22Rv1 (cell line): ENCODE measurements around the gene KLHL2.

ENCODE experiments used
- ZFX ChIP-seq: fragments of 450-650 bp; IDR thresholded peaks from 2 replicates; pipeline ENCODE4 v1.6.1; 2017; ENCODE audit warnings: antibody characterized with exemption, borderline replicate concordance
- TF ChIP-seq, protein P1 (sequence below): fragments of 450-650 bp; IDR thresholded peaks from 2 replicates; pipeline ENCODE4 v1.5.1; 2017; ENCODE audit warnings: mild to moderate bottlenecking

DNA sequence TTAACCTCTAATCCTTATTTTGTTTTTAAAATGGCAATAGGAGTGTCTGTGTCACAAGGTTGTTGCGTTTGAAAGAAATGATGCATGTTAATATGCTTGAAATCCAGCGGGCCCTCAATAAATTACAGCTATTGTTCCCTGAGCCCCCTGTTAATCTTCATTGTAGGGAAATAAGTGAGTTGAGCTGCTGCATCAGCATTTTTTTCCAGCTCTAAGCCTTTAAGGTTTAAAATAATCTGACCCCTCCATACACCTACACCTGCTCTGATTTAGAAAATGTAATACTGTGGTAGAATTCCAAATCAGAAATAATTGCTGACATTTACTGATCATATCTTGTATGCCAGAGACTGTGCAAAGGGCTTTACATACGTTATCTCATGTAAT lies 117.5 kb downstream of the KLHL2 start:
- TF ChIP-seq, protein P1, sequence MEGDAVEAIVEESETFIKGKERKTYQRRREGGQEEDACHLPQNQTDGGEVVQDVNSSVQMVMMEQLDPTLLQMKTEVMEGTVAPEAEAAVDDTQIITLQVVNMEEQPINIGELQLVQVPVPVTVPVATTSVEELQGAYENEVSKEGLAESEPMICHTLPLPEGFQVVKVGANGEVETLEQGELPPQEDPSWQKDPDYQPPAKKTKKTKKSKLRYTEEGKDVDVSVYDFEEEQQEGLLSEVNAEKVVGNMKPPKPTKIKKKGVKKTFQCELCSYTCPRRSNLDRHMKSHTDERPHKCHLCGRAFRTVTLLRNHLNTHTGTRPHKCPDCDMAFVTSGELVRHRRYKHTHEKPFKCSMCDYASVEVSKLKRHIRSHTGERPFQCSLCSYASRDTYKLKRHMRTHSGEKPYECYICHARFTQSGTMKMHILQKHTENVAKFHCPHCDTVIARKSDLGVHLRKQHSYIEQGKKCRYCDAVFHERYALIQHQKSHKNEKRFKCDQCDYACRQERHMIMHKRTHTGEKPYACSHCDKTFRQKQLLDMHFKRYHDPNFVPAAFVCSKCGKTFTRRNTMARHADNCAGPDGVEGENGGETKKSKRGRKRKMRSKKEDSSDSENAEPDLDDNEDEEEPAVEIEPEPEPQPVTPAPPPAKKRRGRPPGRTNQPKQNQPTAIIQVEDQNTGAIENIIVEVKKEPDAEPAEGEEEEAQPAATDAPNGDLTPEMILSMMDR: no peak
- TF ChIP-seq ZFX: no peak
